GM18508 (cell line): ENCODE measurements around the gene HIVEP3.

Source experiments
- ATAC-seq: cut with Tn5 transposase; IDR thresholded peaks from one replicate; pipeline ENCODE4 v1.9.1; 2021; ENCODE audit warnings: moderate number of reproducible peaks; ENCODE audit not compliant: insufficient read depth, unreplicated experiment

Gene HIVEP3

DNA sequence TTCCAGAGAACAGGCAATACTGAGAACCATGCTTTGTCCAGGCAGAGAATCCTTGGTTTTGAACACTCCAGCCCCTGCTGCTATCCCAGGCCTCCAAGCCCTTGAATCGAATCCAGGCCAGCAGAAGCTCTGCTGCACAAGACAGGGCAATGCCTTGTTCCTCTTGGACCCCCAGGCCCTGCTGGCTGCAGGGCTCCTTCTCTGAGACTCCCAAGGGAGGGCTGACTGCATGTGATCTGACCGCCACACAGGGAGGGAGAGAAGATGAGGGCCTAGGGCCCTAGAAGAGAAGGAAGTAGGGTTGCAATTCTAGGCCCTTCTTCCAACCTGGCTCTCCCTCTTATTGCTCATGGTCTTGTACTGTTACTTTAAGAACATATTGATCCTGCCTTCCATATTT is 273.7 kb downstream of the HIVEP3 start:
- ATAC-seq: no peak

DNA sequence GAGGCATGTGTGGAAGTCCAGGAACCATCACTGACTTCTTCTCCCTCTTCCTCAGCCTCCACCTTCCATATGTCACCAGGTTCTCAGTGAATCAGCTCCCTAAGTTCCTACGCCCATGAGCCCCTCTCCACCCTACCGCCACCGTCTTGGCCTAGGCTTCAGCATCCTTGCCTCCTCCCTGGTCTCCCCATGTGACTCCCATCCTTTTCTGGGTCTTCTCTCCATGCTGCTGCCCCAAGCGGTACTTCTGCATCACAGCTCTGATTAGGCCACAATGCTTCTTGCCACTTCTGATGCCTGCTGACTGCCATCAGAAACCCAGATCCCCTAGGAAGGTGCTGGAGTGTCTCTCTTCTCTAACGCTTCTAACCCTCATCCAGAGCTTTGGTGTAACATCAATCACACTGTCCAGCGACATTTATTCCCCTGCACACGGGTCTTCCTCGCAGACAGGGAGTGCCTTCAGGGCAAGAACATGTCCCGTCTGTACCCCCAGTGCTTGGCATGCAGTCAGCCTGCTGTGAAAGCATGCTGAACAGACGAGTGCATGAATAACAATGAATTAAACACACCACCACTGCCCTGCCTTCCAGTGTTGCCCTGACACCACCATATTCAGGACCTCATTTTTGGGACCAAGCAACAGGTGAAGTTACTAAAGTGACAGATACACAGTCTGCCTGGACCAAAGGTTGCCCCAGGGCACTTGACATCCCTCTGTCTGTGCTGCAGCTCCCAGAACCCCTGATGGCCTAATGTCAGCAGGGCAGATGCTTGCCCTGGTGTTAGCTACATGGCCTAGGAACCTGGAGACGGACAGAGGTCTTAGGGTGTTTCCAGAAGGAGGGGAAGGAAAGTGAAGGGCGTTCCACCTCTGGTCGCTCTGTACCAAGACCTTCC is 275.6 kb downstream of the HIVEP3 start:
- ATAC-seq: no peak

DNA sequence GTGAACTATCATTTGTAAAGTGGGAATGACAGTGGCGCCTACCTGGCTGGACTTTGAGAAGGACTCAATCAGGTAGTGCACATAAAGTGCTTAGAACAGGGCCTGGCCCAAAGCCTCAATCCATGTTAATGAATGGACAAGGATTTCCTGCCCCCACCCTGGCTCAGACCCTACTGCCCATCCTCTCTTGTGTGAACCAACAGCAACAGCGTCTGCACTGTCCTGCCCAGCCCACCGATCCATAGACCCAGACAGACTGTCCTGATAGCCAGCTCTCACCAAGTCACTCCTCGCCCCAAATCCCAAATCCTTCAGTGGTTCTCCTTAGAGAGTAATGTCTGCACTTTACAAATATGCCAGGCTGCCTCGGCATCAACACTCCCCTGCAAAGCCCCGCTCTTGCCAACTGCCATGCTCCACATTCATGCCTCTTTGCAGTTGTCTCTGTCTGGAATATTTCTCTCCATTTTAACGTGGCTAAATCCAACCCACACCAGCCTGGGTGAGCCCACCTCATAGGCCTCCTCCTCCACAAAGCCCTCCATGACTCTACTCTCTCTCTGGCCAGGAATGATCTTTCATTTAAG is 276.7 kb downstream of the HIVEP3 start:
- ATAC-seq: no peak

DNA sequence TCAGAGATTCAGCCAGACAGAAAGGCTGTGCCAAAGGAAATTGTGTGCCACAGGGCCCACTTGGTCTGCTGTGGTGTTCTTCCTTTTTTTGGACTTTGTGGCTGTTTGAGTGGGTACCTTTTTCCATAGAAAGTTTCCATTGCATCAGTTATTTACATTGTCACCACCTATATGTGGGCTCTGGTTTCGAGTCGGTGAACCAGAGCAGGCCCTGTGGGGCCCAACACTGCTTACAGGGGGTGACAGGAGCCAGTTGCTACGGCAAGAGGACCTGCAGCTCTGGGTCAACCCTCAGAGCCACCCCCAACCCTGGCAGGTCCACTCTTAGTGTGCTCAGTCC is 277.3 kb downstream of the HIVEP3 start:
- ATAC-seq: no peak

DNA sequence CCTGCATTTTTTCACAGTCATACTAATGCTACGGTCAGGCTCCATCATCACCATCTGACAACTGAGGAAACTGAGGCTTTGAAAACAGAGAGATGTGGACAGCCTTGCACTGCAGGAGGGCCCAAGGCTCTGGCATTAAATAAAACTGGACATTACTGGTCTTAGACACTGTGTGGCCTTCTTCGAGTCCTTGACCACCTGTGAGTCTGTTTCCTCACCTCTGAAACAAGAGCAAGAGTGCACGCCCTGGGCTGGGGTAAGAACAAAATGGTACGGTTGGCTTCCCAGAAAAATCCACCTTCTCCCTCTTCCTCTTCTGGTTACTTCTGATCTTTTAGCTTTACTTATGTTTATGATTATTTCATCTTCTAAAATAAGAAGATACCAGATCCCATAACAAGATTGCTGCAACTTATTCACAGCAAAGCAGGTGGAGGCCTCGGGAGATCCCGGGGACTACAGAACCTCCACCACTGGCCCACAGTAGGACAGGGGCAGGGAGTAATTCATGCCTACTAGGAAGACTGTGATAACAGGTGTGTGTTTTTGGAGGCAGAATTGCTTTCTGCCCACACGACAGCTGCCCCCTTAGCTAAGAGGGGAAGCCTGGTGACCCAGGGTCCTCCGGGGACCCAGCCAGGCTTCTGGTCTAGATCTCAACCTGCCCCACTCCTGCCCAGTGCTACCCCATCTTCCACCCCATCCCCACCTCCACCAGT is 277.8 kb downstream of the HIVEP3 start:
- no peak for ATAC-seq

DNA sequence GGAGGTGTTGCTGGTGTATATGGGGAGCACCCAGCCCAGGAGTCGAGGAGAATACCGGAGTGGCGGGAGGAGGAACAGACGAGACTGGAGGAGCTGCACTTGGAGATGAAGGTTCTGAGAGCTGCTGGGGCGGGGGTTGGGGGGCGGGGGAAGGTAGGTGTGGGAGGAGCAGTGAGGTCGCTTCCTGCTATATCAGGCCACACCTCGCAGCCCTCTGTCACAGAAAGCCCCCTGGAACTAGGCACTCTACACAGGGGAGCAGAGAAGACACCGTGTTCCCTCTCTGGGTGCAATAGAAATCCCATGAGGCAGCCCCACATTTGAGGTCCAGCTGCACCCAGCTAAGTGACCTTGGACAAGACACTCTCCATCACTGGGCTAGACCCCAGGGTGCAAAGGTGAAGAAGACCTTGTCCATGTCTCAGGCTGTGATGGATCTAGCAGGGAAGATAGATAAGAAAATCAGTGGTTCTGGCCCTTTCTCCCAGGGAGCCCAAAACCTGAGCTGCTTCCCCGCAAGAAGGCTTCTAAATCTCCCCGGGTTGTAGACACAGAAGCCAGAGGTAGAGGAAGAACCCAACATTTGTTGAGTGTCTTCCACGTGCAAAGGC is 278.5 kb downstream of the HIVEP3 start:
- no peak for ATAC-seq

DNA sequence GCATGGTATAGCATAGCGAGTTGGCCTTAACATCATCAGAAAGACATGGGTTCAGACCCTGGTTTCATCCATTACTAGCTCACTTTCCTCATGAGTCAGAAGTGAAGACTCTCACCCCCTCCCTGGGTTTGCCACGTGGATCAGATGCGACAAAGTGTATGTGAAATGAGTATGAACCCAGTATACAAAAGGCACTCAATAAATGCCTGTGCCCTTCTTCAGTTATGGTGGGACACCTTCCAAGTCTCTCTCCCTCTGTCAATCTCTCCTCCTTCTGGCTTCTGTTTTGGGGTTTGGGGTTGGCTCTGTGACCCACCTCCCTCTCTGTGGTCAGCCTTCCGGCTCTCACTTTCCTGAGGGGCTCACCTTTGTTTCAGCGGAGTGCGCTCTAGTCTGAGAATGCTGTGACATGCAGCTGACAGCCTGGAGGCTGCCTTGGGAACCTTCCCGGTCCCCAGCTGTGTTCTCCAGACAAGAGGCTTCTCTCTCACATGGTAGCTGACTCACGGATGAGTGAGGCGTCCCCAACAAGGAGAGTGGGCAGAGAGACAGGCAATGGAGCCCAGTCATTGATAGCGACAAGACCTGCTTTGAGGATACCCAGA is 279.3 kb downstream of the HIVEP3 start:
- no peak for ATAC-seq

DNA sequence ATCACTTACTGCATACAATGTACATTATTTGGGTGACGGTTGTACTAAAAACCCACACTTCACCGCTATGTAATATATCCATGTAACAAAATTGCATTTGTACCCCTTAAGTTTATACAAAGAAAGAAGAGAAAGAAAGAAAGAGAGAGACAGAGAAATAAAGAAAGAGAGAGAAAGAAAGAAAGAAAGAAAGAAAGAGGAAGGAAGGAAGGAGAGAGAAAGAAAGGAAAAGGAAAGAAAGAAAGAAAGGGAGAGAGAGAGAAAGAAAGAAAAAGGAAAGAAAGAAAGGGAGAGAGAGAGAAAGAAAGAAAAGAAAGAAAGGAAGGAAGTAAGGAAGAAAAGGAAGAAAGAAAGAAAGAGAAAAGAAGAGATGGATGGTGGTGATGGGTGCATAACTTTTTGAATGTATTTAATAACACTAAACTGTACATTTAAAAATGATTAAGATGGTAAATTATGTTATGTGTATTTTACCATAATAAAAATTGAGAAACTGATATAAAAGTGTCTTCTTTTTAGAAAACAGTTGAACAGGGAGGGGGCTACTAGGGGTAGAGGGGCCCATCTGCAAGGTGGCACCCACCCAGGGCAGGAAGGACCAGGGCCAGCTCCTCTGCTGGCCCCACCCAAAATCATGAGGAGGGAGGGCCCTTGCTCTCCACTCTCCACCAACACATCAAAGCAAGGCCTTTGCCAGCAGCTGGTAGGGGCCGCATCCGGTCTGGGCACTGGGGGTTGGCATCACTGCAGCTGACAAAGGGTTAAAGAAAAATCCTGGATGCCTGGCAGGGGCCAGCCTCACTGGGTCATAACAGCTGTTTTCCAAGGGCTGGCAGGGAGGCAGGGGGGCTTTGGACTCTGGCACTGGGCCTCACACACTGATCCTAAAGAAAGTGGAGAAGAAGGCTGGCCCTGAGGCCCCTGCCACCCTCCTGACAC is 280.4 kb downstream of the HIVEP3 start:
- no peak for ATAC-seq

DNA sequence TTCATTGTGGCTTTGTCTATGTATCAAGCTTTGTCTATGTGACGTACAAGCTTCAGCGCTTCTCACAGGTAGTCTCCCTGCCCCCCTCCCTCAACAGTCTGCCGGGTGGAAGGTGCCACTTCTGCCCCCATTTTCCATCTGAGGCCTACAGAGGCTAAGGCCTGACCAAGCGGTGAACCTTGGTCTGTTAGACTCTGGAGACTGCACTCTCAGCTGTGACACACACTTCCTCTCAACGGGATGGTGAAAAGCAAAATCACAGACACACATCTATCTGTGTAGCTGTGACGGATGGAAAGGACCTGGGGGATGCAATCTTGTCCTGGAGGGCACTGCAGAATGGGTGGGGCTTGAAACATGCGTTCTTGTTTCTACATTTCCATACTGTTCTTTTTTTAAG is 281.4 kb downstream of the HIVEP3 start:
- no peak for ATAC-seq

DNA sequence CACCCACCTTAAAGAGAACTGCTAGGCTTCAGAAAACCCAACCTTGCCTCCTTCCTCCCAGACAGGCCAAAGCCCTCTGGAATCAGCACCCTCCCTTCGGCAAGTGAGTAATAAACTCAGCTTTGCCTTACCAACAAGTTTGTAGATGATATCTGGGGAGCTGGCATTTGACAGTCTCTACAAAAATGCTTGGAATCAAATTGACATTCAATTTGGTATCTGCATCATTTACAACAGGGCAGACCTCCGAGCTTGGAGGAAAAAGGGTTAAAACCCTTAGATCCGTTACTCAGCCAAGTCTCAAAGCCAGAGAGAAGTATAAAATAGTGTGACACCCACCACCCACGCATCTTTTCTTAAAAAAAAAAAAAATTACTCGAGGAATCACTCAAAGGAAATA is 285.0 kb downstream of the HIVEP3 start:
- no peak for ATAC-seq

DNA sequence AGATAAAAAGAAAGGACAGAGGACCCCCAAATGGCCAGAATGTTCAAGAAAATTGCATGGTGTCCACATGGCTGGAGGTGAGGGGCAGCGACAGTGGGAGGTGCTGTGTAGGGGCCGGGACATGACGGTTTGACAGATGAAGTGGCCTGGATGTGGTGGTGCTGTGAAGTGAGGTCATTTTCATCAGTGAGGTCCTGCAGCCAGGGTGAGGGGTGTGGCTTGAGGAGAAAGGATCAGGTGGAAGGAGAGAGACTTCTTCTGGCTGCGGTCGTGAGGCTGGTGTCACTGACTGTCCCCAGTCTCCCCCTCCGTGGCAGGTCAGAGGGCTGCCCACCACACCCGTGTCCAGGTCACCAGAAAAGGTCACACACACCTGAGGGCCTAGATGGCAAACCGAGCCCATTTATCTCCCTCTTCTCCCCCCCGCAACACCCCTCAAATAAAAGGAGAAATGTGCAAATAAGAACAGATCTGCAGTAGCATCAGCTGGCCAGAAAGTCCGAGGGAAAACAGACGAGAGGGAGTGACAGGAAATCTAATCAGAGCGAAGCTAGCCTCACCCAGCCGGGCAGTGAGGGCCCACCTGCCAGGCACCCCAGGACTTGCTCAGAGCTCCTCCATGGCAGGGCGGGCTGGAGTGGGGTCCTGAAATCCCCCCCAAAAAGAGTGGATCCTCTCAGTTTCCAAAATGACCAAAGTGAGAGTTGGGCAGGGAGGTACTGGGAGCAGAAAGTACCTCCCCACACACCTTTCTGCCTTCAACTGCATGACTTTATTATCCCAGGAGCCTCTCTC is 285.7 kb downstream of the HIVEP3 start:
- ATAC-seq: no peak

DNA sequence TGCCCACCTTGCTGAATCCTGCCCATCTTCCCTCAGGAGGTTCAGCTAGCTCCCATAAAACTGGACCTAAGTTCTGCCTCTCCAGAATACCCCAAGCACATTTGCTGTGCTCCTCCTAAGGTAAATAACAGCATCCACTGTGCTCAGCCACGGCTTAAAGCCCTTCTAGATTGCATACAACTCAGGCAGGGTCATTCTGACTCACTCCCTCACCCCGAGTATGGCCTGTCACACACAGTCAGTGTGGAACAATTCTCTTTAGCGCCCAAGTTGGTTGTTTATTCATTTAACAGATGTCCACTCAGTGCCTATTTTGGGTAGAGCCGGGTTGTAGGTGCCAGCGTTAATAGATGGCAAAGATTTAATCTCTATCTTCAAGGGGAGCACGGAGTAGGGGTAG is 286.8 kb downstream of the HIVEP3 start:
- no peak for ATAC-seq

DNA sequence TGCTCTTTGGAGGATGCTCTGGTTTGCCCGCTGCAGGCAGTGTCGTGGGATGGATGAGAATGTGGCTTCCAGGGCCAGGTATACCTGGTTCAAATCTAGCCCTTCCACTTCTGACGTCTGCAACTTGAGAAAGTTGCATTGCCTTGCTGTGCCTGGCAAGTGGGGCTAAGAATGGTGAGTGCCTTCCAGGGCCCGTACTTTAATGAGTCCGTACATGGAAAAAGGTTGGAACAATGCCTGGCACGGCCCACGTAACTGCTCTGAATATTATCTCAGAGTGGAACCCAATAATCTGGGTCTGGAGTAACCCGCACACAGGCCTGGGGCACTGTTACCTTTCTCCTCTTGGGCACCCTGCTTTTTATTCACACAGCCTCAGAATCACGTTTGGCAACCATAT is 287.6 kb downstream of the HIVEP3 start:
- ATAC-seq: no peak

DNA sequence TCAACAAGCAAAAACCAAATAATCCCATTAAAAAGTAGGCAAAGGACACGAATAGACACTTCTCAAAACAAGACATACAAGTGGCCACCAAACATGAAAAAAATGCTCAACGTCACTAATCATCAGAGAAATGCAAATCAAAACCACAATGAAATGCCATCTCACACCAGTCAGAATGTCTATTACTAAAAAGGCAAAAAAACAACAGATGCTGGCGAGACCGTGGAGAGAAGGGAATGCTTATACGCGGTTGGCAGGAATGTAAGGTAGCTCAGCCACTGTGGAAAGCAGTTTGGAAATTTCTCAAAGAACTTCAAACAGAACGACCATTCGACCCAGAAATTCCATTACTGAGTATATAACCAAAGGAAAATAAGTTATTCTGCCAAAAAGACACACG is 289.2 kb downstream of the HIVEP3 start:
- ATAC-seq: no peak

DNA sequence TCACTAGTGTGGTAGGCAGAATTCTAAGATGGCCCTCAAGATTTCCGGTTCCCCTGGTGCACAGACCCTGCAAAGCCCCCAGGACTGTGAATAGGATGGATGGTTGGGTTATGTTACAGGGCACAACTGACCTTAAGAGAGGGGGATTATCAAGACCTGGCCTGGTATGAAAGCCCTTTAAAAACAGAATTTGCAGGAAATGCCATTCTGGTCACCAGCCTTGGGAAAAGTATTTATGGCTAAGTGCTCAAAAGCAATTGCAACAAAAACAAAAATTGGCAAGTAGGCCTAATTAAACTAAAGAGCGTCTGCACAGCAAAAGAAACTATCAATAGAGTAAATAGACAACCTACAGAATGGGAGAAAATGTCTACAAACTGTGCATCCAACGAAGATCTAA is 289.6 kb downstream of the HIVEP3 start:
- ATAC-seq: no peak

DNA sequence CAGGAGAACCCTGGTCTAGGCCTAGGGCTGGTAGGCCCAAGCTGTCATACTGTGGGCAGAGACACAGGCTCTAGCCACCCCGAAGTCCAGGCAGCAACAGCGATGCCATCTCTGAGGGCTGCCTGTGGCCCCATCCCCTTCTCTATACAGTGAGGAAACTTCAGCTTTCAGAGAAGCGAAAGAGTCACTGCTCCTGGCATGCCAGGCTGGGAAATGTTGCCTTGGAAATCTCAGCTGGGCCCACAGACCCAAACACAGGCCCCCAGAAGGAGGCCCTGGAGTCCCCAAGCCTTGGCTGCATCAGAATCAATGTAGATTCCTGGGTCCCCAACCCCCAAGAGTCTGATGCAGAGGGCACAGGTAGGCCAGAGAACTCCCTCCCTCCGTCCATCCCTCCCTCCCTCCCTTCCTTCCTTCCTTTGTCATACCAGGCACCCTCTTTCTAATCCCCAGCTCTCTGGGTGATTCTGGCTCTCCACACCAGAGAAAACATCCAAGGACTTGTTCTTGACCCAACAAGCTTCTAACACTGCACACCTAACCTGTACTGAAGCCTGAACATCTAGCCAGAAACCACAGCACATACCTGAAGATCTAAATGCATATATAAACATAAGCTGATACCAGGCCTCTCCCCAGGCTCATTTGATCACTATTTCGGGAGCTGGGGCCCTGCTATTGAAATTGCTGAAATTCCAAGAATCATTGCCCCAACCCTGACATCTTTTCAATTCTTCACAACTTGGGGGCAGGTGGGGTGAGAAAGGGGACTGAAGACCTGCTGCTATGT is 291.0 kb downstream of the HIVEP3 start:
- ATAC-seq: no peak

DNA sequence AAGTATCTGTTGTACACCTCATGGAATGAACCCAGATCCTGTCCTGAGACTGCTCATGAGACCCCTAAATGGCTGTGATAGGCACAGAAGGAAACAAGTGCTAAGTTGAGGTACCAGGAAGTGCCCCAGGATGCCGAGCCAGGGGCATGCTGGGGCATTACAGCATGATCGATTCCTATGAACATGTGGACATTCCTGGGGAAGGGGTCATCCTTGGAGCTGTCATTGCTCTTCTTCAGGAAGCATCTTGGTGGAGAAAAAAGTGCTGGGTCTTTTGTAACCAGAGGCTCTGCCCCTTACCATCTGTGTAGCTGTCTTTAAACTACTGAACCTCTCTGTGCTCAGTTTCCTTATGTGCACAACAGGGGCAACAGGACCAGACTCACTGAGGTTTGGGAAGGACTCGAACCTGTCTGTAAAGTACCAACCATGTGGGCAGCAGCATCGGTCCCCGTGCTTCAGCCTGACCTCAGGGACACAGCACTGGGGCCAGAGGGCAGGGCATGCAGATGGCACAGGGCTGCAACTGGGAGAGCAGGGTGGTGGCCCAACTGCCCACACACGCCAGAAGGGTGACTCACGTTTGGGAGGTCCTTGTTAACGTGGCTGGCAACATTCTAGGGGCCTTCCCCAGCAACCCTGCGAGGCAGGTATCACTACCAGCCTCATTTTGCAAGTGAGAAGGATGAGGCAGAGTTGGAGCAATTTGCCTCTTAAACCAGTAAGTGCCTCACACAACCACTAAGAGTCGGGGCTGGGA is 291.9 kb downstream of the HIVEP3 start:
- ATAC-seq: no peak
